ENCODE data around the gene THAP7. TPM values are rescaled to one million over a fixed set of nuclear protein-coding genes. Genes with fewer than 3 reads are reported as not detected.

The THAP7 gene
- total and polyA plus RNA-seq, 2 of the 13 experiments (the other 11 are each of a cell fraction or from before 2014, with no cell fraction given): 13.0 to 25.5 TPM

GRCh38 chr22:20981787-20982562, 19.9 kb downstream of the THAP7 start, which contains the start of gene LZTR1 (continued):
- TF ChIP-seq ZNF318 (CRISPR knock-in tag; IDR thresholded peaks at IDR 0.05) (peak; percentile 65), SAFB2 (CRISPR knock-in tag; IDR thresholded peaks at IDR 0.05; ENCODE audit: borderline replicate concordance, low read depth) (peak; percentile 54; the same call in 1 of the 2 replicates), BRD4 (CRISPR knock-in tag; IDR thresholded peaks at IDR 0.05) (peak; percentile 96), ZNF782 (CRISPR knock-in tag; IDR thresholded peaks at IDR 0.05; ENCODE audit: borderline replicate concordance) (peak; percentile 97), SRY (CRISPR knock-in tag; IDR thresholded peaks at IDR 0.05) (peak; percentile 97), CCDC6 (CRISPR knock-in tag; IDR thresholded peaks at IDR 0.05) (peak; percentile 98), RBM22 (optimal IDR thresholded peaks at IDR 0.05; ENCODE audit: low read length) (peak; percentile 93), FOXK2 (IDR thresholded peaks at IDR 0.05) (no peak), KAT7 (CRISPR knock-in tag; IDR thresholded peaks at IDR 0.05; ENCODE audit: borderline replicate concordance) (peak; percentile 82; the same call in 1 of the 2 replicates), ZNF644 (CRISPR knock-in tag; IDR thresholded peaks at IDR 0.05; ENCODE audit: low read depth) (no peak), ZFY (CRISPR knock-in tag; IDR thresholded peaks at IDR 0.05) (peak; percentile 99), TFDP1 (CRISPR knock-in tag; IDR thresholded peaks at IDR 0.05; ENCODE audit: borderline replicate concordance) (peak; percentile 55; the same call in 1 of the 2 replicates), PREB (CRISPR knock-in tag; IDR thresholded peaks at IDR 0.05) (0 out of 2 replicates have a peak, but pooled peaks have one; percentile 32), MIER3 (CRISPR knock-in tag; IDR thresholded peaks at IDR 0.05; ENCODE audit: borderline replicate concordance) (no peak), ZFP36 (IDR thresholded peaks at IDR 0.05; ENCODE audit: borderline replicate concordance, low read depth, low read length, partially characterized antibody) (no peak), FOSL1 (CRISPR knock-in tag; IDR thresholded peaks at IDR 0.05; ENCODE audit: borderline replicate concordance) (no peak), ZNF766 (CRISPR knock-in tag; IDR thresholded peaks at IDR 0.05; ENCODE audit: borderline replicate concordance) (peak; percentile 86; the same call in 1 of the 2 replicates), NFRKB (IDR thresholded peaks at IDR 0.05) (no peak), ZMYM3 (CRISPR knock-in tag; IDR thresholded peaks at IDR 0.05) (peak; percentile 29; the same call in 1 of the 2 replicates), ARNT2 (CRISPR knock-in tag; IDR thresholded peaks at IDR 0.05; ENCODE audit: low read depth) (peak; percentile 93)
